ENCODE measurements around the gene LARGE1.

The LARGE1 gene

DNA sequence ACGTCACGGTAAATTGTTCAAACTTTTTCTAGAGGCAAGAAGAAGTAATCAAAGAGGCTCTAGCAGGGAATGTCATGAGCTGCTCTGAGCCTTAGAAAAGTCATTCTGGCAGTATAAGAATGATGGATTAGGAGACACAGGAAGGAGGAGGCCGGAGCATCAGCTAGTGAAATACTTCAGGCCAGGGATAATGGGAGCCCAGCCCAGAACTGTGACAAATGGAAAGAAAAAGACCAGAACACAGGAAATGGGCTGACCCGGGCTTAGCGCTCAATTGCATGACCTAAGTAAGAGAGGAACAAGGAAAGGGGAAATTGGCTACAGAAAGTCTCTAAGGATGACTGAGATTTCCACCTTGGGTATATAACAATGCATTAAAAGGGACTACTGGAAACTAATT, 108.6 kb downstream of the LARGE1 start:
- DNase-seq, result no peak

DNA sequence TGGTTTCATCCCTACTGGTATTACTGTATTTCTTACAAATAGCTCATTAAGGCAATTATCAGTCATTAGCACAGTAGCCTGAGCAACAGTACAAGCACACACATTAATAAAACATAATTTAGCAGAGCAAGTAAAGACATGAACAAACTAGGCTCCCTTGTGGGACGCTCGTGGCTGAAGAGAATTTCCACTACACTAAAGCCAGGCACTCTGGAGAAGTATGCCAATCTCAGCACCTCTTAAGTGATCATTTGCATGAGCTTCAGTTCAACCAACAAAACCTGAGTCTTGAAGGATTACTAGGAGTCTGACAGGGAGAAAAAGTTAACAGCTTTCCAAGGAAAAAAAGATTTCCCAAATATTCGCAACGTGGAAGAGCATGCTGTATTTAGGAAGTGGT, 109.1 kb downstream of the LARGE1 start:
- DNase-seq, result no peak

DNA sequence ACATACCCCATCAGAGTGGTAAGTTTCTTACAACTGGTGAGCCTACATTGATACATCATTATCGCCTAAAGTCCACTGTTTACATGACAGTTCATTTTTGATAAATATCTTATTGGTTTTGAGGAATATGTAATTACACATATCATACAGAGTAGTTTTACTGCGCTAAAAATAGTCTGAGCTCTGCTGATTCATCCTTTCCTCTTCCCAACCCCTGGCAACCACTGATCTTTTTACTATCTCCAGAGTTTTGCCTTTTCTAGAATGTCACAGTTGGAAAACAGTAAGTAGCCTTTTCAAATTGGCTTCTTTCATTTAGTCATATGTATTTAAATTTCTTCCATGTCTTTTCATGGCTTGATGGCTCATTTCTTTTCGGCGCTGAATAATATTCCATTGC, 112.8 kb downstream of the LARGE1 start:
- DNase-seq, result no peak

DNA sequence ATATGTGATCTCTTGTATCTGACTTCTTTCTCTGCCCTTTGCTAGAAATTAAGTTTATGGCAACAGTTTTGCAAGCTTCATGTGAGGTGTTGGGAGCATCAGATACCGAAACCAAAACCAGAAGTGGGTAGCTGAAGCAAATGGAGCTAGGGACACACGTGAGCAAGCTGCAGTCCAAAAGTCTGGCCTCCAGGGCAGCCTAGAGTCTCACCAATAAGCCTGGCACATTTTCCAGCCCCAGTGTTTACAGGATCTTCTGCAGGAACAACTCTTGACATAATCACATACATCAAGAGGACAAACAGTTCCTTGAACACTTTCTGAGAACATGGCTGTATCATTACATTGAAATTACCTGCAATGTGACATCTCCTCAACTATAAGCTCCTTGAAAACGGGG, 114.1 kb downstream of the LARGE1 start:
- no peak for DNase-seq

DNA sequence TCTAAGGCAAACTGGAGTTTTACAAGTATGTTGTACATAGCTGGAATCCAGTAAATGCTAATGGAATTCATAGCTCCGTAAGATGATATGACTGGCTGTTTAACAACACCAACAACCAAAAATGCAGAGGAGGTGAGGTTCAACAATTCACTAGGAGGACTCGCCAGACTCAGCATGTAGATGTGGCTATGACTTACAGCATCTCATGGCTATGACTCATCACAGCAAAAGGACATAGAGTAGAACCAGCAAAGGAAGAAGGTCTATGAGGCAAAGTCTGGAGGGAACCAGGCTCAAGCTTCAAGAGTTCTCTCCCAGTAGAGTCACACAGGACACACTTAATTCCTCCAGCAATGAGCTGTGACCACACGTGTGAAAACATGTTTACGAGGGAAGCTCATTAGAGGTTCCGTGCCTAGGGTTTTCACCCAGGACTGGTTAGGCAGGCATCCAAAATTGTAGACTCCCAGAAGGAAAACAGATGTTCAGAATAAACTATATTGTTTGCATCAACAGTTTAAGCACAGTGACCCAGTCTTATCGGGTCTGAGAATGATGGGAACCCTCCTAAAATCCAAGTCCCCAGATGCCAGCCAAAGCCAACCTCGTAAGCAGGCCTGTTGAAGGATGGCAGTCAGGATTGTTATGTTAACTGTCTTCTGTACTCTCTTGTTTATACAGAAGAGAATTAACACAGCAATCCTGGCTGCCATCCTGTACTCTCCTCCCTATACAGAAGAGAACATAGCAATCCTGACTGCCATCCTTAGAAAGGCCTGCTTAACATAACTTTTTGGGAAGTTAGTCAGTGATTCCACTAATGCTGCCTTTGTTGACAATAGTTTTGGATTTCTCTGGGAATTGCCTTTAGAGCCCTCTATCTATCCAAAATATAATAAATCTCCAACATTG, 116.6 kb downstream of the LARGE1 start:
- DNase-seq, result no peak

DNA sequence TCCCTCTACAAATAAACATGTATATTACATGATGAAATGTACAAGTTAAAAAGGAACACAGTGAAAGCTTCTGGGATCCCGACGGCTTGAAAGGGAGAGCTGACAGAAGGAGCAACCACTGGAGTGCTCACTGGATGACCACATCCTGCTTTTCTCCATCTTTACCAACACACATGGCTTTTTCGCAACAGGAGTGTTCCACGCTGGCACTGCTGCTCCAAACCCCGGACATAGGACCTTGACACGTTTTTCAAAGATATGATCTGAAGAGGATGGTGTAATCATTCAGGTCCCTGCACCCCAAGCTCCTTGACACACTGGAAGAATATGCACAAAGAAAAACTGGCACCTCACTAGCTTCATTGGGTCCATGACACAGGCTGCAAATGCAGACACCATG, 121.9 kb downstream of the LARGE1 start:
- no peak for DNase-seq

DNA sequence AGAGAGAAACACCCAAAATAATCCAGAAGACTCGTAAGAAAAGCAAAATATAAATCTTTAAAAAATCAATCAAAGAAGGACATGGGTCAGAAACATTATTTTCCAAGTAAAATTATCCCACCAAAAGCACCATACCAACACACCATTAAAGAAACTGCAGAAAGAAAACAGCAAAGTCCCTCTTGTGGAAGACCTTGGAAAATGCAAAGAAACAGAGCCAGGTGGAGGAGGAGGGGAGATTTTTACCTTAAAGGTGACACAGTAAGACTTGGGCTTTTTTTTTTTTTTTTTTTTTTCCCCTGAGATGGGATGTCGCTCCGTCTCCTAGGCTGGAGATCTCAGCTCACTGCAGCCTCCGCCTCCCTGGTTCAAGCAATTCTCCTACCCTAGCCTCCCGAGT, 123.8 kb downstream of the LARGE1 start:
- DNase-seq, result no peak

DNA sequence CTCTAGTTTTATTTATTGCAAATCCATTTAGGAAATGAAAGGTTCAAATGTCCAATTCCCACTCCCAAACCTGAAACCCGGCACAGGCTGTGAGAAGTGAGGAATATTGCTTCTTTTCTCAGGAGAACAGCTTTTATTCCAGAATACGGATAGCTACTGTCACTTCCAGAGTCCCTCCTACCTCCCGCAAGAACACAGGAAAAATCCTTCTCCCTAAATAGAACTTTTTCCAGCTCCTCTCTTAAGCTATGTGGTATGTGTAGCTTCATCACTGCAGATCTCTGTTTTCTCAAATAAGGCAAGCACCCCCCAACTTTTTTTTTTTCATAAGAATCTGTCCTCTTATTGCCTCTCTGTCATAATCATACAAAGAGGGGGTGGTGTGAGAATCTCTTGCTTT, 126.8 kb downstream of the LARGE1 start:
- no peak for DNase-seq

DNA sequence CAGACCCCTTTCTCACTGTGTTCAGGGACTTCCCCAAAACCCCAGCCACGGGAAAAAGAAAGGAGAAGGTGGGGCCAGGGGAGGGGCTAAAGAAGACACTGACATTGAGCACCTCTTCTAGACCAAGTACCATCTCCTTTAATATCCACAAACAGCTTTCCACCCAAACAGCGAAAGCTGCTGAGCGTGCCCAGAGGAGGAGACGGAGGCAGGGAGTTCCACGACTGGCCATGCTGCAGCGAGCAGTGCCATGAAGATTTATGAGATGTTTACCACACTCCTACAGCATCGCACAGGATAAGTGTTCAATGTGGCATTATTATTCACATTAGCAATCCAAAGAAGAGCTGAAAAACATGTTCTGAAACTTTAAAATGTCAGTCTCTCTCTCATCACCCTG, 127.4 kb downstream of the LARGE1 start:
- no peak for DNase-seq

DNA sequence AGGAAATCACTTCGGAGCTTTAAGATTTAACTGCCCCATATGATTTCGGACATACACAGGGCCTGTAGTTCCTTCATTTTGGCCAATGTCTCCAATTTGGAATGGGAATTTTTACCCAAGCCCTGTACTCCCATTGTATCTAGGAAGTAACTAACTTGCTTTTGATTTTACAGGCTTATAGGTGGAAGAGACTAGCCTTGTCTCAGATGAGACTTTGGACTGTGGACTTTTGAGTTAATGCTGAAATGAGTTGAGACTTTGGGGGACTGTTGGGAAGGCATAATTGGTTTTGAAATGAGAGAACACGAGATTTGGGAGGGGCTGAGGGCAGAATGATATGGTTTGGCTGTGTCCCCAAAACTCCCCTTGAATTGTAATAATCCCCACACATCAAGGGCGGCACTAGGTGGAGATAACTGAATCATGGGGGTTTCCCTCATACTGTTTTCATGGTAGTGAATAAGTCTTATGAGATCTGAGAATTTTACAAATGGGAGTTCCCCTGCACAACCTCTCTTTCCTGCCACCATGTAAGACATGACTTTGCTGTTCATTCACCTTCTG, 130.5 kb downstream of the LARGE1 start:
- DNase-seq, result no peak

DNA sequence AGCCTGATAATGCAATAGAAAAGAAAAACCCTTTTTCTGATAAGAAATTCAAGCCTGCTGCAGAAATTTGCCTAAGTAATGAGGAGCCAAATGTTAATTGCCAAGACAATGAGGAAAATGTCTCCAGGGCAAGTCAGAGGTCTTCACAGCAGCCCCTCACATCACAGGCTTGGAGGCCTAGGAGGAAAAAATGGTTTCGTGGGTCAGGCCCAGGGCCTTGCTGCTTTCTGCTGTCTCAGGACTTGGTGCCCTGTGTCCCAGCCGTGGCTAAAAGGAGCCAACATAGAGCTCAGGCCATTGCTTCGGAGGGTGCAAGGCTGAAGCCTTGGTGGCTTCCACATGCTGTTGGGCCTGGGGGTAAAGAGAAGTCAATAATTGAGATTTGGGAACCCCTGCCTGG, 131.3 kb downstream of the LARGE1 start:
- DNase-seq, result no peak

DNA sequence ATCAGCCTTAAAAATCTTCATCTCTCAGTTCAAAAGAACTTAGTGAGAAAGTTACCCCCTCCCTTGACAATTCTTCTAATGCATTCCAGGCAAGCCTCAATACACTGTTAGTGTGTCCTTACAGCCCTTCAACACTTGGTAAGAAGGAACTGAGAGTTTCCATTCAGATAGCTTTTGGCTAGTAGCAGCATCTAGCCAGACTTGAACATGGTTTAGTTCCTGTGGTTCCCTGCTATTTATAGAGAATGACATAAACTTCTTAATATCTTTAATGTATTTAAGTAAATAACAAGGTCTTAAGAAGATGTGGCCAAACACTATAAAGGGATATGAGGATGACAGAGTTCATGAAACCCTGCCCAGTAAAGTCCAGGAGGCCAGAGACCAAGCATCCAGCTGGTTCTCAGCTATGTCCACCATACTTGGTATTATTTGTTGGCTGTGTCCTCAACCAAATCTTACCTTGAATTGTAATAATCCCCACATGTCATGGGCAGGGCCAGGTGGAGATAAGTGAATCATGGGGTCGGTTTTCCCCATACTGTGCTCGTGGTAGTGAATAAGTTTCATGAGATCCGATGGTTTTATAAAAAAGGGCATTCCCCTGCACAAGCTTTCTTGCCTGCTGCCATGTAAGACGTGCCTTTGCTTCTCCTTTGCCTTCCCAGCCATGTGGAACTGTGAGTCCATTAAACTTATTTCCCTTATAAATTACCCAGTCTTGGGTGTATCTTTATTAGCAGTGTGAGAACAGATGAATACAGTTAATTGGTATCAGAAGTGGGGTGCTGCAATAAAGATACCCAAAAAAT, 132.4 kb downstream of the LARGE1 start:
- no peak for DNase-seq

DNA sequence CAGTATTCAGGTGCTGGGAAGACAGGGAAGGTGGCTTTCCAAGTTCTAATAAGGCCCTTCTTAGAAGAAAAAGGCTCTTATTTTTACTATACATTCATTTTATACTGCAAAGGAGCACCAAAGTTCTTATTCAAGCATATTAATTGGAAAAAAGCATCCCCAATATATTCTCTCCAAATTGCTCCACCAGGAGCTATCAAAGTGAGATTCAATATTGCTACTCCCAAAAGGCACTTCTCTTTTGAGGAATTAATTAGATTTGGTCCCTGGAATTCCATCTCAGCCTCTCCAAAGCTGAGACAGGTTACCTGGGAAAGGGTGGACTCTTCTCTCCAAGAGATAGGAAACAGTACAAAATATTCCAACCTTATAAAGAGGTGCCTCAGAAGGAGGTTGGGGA, 134.1 kb downstream of the LARGE1 start:
- DNase-seq, result no peak

DNA sequence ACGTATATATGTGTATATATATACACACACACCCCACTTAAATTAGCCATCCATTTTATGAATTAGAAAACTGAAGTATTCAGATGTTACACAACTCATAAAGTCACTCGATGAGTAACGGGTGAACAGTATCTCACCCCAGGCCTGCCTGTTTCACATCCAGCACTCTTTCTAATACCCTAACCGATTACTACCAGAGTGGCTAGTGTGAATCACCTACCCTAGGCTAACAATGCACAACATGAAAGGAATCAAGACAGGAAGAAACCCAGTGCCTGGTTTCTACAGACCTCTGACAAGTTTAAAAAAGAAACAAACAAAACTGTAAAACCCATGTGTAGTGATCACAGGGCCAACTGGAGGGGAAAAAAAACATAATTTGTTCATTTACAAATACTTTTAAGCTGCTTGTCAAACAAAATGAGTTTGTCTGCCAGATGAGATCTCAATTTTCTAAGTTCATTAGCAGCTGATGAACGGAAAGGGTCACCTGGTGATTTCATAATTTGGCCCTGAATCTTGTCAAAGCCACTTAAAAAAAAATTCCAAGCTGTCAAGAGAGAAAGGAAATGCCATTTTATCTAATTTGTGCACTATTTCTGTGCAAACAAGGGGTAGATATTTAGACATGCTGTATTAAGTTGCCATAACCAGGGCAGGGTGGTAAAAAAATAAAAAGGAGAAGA, 134.8 kb downstream of the LARGE1 start:
- DNase-seq, result no peak

DNA sequence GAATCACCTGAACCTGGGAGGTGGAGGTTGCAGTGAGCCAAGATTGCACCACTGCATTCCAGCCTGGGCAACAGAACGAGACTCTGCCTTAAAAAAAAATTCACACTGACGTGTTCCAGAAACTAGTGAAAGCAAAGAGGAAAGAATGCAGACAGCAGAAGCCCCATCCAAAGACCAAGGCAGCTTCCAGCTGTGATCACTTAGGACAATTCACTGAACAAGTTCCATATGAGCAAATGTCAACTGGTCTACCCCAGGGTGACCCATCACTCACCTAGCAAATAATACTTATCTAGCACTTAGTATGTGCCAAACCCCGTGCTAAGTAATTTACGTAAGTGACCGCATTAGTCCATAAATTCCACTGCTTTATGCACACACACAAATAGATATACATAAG, 138.9 kb downstream of the LARGE1 start:
- no peak for DNase-seq

DNA sequence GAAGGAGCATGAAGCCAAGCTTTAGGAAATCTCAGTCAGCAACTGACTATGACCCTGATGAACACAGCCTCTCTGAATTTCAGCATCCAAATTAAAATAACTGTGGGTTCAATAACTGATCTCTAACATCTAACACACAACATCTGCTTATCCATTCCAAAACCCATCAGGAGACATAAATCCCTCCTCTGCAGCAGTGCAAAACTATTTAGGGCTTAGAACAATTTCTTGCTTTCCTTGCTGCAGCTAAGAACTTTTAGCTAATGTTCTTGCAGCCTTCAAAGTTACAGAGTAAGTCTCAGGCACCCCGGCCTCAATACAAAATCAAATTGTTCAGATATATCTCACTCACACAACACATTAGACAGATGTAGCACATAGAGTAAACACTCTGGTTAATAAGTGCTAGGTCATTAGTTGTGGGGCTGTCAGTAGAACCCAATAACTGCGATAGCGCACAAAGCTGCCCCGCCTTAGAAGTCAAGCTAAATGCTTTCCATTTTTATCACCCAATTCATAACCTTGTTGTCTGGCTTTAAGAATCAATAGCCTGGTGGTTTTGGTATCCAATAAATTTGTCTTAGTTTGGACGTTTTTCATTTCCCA, 139.6 kb downstream of the LARGE1 start:
- DNase-seq, result no peak

DNA sequence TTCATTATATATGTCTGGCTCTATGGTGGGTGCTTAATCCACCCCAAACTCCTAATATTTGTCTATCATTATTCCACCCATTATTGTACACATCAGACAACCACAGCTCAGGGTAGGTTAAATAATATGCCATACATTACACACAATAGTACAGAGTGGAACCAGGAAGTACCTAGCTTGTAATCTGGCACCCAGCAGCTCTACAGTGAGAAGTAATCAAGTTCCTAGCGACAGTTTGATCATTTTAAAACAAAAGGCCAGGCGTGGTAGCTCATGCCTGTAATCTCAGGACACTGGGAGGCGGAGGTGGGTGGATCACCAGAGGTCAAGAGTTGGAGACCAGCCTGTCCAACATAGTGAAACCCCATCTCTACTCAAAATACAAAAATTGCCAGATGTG, 141.0 kb downstream of the LARGE1 start:
- DNase-seq, result no peak

DNA sequence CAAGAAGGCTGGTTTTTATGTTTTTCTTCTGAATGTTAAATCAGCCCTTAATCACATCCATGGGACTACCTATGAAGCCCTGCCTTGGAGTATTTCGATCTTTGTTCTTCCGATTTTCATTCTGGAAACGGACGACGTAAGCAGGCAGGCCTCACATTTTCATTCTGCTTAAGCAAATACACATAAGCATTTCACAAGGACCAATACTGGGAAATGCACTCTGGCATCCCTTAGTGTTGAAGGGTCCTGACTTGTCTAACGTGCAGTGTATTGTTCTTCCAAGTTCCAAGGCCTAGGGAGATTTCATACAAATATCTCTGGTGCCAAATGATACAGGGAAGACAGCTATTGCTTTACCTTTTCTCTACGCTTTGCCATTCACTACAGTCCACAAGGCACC, 143.8 kb downstream of the LARGE1 start:
- no peak for DNase-seq

DNA sequence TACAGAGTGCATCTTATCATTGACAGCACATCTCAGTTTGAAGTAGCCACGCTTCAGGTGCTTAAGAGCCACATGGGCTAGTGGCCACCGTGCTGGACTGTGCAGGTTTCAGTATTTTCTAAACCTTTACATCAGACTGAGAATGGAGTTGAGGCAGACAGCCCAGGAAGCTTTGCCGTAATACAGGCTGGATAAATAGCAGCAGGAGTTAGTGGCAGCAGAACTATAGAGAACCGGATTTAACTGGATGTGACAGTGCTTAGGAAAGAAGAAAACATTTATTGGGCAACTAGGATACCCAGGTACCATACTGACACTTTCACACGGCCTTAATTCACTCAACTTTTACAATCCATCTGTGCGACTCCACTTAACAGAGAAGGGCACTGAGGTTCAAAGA, 145.5 kb downstream of the LARGE1 start:
- no peak for DNase-seq

DNA sequence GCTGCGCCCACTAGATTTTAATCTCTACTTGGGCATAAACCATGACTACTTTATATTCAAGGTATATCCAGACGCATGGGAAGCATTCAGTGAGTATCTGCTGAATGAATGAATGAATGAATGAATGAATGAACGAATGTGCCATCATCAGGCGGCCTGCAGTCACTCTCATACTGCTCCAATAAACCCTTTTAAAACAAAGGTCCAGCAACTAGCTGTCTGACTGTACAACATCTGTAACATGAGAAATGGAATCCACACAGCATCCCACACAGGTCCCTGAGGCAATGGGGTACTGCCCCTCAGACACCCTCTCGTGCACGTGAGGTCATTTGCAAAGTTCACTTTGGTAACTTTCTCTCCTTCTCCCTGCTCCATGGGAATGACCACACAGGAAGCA, 147.5 kb downstream of the LARGE1 start:
- no peak for DNase-seq

DNA sequence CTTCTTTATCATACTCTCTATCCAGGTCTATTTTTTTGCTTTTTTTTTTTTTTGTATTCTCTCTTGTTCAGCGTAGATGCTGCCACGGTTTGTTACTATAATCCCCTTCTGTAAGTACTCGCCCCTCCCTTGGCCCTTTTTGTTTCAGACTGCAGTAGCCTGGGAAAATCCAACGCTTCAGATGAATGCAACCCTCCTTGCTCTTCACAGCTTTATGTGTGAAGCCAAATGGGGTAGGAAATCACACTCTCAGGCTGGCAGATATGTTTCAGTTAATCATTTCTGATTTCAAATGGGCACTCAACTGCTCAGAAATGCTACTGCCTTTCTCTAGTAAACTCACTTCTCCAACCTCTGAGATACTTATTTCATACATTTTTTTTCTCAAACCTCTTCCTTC, 149.1 kb downstream of the LARGE1 start:
- no peak for DNase-seq

DNA sequence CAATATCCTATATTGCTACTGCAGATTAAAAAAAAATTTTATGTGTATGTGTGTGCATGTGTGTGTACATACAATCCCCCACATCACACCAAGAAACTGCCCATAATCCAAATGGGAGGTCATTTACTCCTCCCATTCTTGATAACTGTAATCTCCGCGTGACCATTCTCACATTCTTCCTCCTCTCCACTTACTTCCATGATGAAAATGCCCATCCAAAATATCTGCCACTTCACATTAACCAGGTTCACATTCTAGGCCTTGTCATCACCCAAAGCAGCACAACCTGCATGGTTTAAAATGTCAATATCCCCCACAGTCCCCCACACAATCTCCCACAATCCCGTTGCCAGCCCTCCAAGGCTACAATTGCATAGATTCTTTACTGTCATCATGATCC, 149.6 kb downstream of the LARGE1 start:
- no peak for DNase-seq

DNA sequence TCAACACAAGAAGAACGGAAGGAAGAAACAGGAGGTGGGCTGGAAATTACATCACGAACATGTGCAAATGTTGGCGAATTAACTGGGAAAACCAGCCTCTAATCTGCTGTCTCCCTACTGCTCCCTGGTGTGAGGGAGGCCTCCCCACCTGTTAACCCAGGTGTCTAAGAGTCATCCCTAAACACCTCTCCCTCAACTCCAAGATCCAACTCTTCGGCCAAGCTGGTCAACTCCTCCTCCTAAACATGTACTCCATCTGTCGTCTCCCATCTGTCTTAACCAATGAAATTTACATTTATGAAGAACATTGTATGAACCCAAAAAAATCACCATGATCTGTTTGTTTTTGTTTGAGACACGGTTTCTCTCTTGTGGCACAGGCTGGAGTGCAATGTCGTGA, 154.2 kb downstream of the LARGE1 start:
- no peak for DNase-seq
